HFFc6 (cell line): Measurements from ENCODE around the gene SUPT4H1. TPM values are rescaled to one million over a fixed set of nuclear protein-coding genes. Genes with fewer than 3 reads are reported as not detected.

Experiments
- DNase-seq: peaks from one replicate; pipeline ENCODE4 v3.0.0-alpha.2; 2018
- H3K27ac Mint-ChIP-seq: 2 replicates; pipeline ENCODE4 v1.8.0; 2020; ENCODE audit warnings: mild to moderate bottlenecking, mixed read lengths
- H3K27me3 Mint-ChIP-seq: 2 replicates; pipeline ENCODE4 v1.8.0; 2021; ENCODE audit warnings: mild to moderate bottlenecking, moderate library complexity, mixed read lengths; ENCODE audit not compliant: insufficient read depth
- H3K36me3 Mint-ChIP-seq: 2 replicates; pipeline ENCODE4 v1.8.0; 2021; ENCODE audit warnings: low read depth, mixed read lengths
- H3K4me1 Mint-ChIP-seq: 2 replicates; pipeline ENCODE4 v1.8.0; 2020; ENCODE audit warnings: low read depth, mixed read lengths
- H3K4me3 Mint-ChIP-seq: 2 replicates; pipeline ENCODE4 v1.8.0; 2020; ENCODE audit warnings: mild to moderate bottlenecking, moderate library complexity, mixed read lengths
- H3K9me3 Mint-ChIP-seq: 2 replicates; pipeline ENCODE4 v1.8.0; 2020; ENCODE audit warnings: mild to moderate bottlenecking, mixed read lengths
- CTCF ChIP-seq: fragments of 200-600 bp; sonication (generic); IDR thresholded peaks from 2 replicates; pipeline ENCODE4 v1.5.0; 2021; ENCODE audit warnings: antibody characterized with exemption, mild to moderate bottlenecking
- total RNA-seq, 6 experiments: library from RNA; stranded (reverse); fragmentation: NEBNext Ultra II Directional; extraction: Animal tissue kit (Norgen Biotek cat#: 25700); gene quantifications; 2 replicates in 1 of 6; 3 replicates in 5 of 6; pipeline ENCODE4 v1.2.3, GENCODE V29; 2021

The SUPT4H1 gene
- total RNA-seq, 6 experiments from 2014 or later: 95.6 to 110 (median 105) TPM

DNA sequence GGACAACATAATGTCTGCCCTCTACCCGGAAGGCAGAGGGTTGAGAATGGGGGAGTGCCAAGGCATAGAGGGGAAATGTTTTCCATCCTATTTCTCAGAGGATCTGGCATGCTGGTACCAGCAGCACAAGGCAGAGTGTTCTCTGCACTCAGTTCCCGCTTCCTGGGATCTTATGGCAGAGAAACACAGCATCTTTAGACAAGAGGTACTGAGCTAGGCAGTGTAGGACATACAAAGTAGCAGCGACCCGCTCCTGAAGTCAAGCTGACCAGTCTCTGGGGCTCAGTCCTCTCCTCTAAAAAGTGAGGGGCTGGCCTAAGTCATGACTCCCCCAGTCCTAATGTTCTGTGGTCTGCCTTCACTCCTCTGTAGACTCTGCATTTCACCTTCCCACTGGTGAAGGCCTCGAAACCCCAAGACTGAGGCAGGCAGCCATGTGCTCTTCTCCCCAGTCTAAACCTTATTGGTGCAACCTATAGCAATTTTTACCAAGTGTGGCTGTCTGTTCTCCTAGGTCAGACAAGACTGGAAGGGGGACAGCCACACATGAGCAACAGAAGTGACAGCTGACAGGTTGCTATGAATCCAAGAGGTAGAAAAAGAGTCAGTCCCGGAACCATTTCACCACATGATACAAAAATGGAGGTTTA, 12.1 kb downstream of the SUPT4H1 start:
- no peak for TF ChIP-seq CTCF
- H3K4me3 Mint-ChIP-seq: peak overlapping the region; percentile 81
- H3K9me3 Mint-ChIP-seq: no peaks in the 10 kb centered on the region
- H3K27me3 Mint-ChIP-seq: no peaks in the 10 kb centered on the region; the same call in 1 of the 2 replicates
- H3K27ac Mint-ChIP-seq: peak overlapping the region; percentile 83
- H3K4me1 Mint-ChIP-seq: peaks cover 51% of the 10 kb centered on the region
- DNase-seq: no peak
- peaks cover 4% of the 10 kb centered on the region for H3K36me3 Mint-ChIP-seq

DNA sequence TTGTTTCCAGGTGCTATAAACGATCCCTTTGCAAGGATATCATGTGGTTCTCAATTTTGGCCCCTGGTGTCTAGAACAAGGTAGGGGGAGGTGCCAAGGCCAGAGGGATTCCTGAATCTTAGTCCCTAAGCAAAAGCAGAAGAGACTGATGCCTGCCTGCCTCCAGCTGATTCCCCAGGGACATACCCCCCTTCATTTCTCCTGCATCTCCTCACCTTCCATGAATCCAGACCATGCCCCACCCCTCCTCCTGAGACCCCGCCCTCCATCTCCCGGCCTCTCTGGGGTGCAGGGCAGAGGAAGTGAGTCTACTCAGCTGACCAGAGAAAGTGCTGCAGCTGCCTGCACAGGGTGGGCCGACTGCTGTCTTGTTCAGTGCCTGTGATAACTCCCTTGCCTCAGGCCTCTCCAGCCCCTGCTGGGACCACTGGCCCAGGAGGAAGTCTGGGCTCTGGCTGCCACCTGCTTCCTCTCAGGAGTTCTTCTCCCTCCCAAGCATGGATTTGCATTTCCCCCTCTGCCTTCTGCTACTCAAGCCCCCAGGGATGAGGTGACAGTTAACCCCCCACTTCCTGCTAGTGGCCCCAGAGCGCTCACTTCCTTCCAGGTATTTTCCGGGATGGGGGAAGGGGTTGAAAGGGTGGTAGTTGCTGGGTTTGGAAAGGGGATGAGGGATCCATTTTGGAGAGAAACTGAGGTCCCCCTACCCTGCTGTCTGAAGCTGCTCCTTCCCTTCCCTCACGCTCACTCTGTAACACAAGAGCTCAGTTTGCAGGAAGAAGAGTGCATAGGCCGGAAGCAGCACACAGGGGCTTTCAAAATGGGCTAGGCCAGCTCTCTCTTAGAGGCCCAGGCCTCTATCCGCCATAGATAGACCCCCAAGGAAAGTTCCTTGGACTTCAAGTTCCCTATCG, 12.9 kb downstream of the SUPT4H1 start:
- Mint-ChIP-seq H3K36me3 (no peaks in the 10 kb centered on the region), H3K27ac (peak overlapping the region; percentile 83), H3K4me3 (peak overlapping the region; percentile 81), H3K4me1 (peaks cover 51% of the 10 kb centered on the region), H3K9me3 (no peaks in the 10 kb centered on the region), H3K27me3 (peaks cover 2% of the 10 kb centered on the region; the same call in 1 of the 2 replicates)
- TF ChIP-seq CTCF: no peak
- DNase-seq: peak; percentile 54

- Mint-ChIP-seq H3K4me1 (peaks cover 51% of the 10 kb centered on the region), H3K4me3 (peak overlapping the region; percentile 81), H3K27me3 (peaks cover 2% of the 10 kb centered on the region; the same call in 1 of the 2 replicates), H3K36me3 (no peaks in the 10 kb centered on the region), H3K27ac (peak overlapping the region; percentile 83), H3K9me3 (no peaks in the 10 kb centered on the region)
- no peak for DNase-seq
- no peak; the same call in 1 of the 2 replicates for TF ChIP-seq CTCF
These were observed 13.6 kb downstream of the SUPT4H1 start for GRCh38 chr17:58338454-58338840.

DNA sequence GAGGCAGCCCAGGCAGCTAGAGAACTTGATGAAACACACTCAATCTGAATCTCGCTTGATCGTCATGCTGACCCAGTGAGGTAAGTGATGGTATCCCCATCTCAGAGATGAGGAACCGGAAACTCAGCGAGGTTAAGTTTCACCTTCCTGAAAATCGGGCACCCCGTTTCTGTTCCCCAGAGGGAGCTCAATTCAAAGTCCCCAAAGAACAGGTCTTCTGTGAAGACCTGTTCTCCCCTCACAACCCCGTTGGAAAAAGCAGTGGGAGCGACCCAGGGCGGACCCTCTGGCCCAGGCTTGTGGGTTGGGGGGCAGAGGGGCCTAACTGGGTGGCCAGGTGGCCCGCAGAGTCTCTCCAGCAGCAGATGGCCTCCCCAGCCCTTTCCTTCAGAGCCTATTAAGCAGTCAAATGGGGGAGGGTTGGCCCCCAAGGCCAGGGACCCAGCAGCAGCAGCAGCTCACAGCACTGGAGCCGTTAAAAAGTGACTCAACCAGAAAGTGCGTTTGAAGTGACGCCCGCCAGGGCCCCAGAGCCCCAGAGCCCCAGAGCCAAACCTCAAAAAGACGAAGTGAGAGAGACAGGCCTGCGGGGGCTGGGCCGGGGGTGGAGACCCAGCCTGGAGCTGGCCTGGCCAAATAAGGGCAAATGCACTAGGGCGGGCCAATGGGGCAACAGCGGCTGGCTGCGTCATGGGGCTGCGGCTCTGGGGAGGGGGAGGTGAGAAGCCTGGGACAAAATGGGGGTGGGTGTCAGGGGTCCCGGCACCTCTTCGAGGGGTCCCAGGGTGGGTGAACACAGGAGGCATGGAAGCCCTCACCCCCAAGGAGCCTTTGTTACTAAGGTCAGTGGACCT, 14.2 kb downstream of the SUPT4H1 start:
- no peaks in the 10 kb centered on the region for H3K9me3 Mint-ChIP-seq
- TF ChIP-seq CTCF: no peak
- H3K27ac Mint-ChIP-seq: peak overlapping the region; percentile 83
- no peaks in the 10 kb centered on the region for H3K36me3 Mint-ChIP-seq
- DNase-seq: peak; percentile 84
- peak overlapping the region; percentile 81; the same call in 1 of the 2 replicates for H3K4me3 Mint-ChIP-seq
- peaks cover 2% of the 10 kb centered on the region; the same call in 1 of the 2 replicates for H3K27me3 Mint-ChIP-seq
- H3K4me1 Mint-ChIP-seq: peaks cover 51% of the 10 kb centered on the region

DNA sequence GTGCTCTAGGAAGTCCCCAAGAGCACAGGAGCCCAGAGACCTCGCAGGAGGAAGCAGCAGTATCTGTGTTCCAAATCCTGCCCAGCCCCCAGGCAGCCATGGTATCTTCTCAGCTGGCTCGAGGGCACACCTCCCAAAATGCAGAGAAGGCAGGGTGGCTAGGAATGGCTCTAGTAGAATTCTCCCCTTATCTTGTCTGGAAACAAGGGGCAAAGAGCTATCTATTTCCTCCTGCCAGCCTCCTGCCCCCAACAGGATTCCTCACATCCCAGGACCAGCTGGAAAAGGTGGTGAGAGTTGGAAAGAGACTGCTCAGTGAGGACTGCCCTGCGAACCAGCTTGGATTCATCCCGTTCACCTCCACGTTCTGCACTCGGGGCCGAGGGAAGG, 14.8 kb downstream of the SUPT4H1 start:
- Mint-ChIP-seq H3K9me3 (no peaks in the 10 kb centered on the region), H3K27me3 (peaks cover 2% of the 10 kb centered on the region; the same call in 1 of the 2 replicates), H3K27ac (peak overlapping the region; percentile 83), H3K36me3 (no peaks in the 10 kb centered on the region), H3K4me1 (peaks cover 51% of the 10 kb centered on the region), H3K4me3 (no peak overlapping the region)
- TF ChIP-seq CTCF: no peak
- no peak for DNase-seq
